Measurements from ENCODE around the gene CD3G.
A peak's percentile ranks its signal among the peaks of the same experiment; 100 is the strongest.
"Not testable (repeated sequence)": the region's sequence is repeated elsewhere in the genome, so short reads cannot be mapped to it uniquely, and the experiment has no call there.

CD3G gene
- total RNA-seq, result 95.6 to 191 (median 110) reads per million in 3 experiments

DNA sequence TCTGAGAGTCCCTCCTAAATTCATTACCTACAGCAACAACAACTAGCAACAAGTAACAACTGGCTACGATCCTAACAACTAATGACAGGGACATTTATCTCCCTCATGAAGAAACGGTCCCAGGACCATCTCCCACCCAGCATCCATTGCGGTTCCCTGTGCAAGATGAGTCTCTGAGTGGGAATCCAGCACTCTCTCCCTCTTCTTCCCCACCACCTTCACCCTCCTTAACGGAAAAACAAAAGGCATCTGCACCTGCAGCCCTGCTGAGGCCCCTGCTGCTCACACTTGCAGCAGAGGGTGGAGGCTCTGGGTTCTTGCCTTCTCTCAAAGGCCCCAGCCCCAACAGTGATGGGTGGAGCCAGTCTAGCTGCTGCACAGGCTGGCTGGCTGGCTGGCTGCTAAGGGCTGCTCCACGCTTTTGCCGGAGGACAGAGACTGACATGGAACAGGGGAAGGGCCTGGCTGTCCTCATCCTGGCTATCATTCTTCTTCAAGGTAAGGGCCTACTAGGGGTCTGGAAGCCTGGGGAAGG, at the start of gene CD3G:
Gene CD3G, plus strand, starts transcription at position 364 of the 535 bp plus-strand sequence. Its CDS starts 80 bp downstream, at position 444.
- DNase-seq, result peak; percentile 71

DNA sequence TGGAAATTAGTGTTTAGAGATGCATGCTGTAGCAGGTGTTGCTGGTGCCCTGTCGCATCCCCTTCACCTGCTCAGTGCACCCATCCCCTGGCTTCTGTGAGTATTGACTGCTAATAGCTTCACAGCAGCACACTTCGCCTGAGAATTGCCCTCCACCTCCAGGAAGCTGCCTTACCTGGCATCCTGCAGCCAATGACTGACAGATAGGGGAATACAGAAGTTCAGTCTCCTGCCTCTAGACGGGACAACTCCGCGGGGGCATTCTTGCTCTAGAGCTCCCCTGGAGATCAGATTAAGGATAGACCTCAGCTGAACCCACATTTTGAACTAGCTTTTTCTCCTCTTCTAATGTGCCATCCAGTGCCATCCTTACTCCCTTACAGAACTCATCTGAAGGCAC, 48.9 kb upstream of the CD3G start:
- no peak for DNase-seq

DNA sequence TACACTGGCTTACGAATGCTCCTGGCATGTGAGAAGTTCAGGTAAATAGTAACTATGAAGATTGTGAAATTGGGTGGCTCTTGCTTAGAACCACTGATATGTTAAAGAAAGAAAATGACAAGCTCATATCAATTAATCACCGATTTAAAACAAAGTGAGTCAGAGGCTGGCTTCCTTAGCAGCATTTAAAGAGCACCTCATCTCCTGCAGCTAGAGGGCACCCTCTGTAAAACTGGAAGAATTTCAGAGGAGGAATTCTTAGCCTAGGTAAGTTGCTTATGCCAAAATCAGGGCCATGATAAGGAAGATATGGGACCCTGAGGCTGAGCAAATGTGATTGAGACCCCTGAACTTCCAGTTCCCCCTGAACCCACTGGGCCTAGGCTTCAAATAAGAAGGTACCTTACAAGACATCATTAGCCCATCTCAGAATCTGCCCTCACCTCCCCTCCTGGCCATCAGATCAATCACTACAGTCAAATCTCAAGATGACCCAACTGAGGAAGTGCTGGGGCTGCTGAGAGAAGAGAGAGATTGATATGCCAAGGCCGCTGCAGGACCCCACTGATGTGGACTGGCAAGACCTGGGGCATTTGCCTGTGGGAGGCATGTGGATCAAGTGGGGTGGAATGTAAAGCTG, 48.2 kb upstream of the CD3G start:
- DNase-seq, result peak; percentile 43

DNA sequence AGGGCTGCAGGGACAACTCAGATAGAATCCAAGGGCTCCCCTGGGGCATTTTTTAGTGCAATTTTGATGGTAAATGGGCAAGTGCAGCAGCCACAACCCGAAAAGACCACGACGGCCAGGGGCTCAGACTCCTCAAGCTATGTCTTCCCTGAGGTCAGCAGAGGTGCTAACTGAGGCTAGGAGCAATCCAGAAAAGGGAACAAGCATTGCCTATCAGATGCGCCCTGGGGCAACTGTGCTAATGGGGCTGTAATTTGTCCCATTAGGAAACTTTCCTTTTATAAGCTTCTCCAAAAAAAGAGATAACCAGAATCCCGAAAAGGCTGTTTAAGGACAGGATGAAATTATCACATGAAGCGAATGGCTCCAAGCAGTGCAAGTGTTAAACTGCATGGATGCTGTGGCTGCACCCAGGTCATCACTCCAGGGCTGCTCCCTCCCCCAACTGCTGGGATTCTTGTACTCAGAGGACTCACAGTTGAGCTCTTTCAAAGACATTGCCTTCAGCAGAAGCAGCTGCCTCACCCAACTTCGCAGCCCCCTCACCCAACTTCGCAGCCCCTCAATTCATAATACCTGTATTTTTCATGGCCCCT, 42.4 kb upstream of the CD3G start:
- no peak for DNase-seq

DNA sequence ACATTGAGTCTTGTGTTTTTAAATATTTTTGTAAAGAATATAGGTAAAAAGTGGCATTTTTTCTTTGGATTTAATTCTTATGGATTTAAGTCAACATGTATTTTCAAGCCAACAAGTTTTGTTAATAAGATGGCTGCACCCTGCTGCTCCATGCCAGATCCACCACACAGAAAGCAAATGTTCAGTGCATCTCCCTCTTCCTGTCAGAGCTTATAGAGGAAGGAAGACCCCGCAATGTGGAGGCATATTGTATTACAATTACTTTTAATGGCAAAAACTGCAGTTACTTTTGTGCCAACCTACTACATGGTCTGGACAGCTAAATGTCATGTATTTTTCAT, 39.9 kb upstream of the CD3G start:
- DNase-seq, result no peak

DNA sequence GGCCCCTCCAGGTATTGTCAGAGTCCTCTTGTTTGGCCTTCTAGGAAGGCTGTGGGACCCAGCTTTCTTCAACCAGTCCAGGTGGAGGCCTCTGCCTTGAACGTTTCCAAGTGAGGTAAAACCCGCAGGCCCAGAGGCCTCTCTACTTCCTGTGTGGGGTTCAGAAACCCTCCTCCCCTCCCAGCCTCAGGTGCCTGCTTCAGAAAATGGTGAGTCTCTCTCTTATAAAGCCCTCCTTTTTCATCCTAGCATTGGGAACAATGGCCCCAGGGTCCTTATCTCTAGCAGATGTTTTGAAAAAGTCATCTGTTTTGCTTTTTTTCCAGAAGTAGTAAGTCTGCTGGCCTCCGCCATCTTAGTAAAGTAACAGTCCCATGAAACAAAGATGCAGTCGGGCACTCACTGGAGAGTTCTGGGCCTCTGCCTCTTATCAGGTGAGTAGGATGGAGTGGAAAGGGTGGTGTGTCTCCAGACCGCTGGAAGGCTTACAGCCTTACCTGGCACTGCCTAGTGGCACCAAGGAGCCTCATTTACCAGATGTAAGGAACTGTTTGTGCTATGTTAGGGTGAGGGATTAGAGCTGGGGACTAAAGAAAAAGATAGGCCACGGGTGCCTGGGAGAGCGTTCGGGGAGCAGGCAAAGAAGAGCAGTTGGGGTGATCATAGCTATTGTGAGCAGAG, 39.4 kb upstream of the CD3G start, which contains the start of gene CD3E:
Gene CD3E, plus strand, starts transcription at position 163 of the 681 bp plus-strand sequence. Its CDS starts 223 bp downstream, at position 386.
- peak; percentile 77 for DNase-seq

DNA sequence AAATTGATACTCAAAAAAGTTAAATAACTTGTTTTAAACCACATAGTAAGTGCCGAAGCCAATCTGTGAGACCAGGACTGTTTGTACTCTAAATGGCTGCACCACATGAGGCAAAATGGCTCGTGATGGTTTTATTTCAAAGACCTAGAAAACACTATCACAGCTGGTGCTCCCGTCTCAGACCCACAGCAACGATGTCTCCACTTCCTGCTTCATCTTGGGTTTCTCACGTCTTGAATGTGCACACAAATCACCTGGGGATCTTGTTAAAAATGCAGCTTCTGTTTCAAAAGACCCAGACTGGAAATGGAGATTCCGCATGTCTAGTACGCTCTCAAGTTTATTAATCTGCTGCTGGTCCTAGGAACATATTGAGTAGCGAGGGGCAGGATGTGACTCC, 38.4 kb upstream of the CD3G start:
- DNase-seq, result peak; percentile 74

DNA sequence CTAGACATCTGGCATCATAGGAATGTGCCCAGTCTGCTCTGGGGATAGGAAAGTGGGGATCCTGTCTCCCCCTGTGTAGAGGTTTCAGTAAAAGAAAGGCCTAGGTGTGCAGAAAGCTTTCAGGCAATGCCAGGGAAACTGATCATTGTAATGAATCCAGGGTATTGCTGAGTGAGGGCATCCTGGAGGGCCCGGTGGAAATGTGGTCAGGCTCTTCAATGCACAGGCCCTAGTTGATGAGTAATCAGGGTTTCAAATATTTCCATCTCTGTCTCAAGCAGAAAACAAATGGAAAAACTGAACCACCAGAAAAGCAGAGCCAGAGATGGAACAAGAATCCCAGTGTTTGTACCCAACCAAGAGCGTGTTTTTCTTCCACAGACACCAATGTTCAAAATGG, 37.6 kb upstream of the CD3G start:
- no peak for DNase-seq

DNA sequence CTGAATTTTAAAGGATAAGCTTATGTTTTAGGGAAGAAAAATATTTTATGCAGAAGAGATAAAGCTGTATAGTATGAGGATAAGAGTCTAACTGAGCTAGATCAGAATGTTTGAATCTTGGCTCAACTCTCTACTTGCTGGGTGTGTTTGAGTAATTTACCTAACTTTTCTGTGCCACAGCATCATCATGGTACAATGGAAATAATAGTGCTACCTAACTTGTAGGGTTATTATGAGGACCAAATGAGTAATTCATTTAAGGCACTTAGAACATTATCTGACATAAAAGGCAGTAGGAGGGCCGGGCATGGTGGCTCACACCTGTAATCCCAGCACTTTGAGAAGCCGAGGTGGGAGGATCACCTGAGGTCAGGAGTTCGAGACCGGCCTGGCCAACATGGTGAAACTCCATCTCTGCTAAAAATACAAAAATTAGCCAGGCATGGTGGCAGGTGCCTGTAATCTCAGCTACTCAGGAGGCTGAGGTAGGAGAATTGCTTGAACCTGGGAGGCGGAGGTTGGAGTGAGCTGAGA, 35.1 kb upstream of the CD3G start:
- DNase-seq, result not testable (repeated sequence)

DNA sequence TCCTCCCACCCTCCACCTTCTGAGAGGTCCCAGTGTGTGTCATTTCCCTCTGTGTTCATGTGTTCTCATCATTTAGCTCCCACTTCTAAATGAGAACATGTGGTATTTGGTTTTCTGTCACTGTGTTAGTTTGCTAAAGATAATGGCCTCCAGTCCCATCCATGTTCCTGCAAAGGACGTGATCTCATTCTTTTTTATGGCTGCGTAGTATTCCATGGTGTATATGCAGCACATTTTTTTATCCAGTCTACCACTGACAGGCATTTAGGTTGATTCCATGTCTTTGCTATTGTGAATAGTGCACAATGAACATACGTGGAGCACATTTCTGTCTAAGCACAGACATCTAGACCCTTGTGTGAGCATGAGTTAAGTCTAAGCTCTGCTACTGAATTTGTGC, 33.9 kb upstream of the CD3G start:
- DNase-seq, result no peak

DNA sequence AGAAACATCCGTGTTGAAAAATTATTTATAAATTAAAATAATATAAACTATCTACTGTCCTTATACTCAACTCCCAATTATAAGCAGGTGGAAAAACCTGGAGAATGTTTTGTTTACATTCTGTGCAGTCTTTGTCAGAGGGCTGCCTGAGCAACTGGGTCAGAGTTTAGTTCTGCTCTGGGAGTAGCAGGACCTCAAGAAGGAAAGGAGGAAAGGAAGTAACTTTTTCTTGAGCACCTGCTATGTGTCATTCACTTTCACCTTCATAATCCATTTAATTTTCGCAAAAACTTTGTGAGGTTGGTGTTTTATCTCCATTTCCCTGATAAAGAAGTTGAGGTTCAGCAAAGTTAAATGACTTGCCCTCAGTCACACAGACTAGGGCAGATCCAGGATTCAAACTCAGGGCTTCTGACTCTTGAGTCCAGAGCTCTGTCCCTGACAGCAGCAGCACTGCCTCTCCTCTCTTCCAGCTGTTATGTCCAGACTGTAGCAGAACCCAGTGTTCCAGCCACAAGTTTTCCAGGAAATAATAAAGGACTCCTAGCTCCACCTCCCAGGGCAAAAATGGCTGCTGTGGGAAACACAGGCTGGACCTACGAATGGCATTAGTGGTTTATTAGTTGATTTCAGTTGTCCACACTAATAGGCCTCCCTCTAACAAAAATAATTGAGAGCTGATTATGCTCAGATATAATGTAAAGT, 33.2 kb upstream of the CD3G start:
- DNase-seq, result no peak

DNA sequence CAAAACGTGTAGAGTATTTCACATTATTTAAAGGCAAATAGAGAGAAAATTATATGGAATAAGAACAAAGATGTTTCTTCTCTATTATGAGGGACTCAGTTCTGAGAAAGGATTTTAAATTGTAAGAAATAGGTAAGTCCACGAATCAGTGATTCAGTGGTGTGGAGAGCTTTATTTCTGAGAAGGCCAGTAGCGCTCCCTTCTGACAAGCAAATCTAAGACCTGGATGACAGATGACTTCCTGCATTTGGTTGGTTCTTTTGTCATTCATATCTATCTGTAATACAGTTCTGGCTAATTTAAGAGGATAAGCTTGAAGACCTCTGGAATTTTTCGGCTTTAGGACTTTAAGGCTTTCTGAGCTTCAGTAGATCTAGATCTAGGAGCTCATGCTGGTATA, 32.6 kb upstream of the CD3G start:
- no peak for DNase-seq

DNA sequence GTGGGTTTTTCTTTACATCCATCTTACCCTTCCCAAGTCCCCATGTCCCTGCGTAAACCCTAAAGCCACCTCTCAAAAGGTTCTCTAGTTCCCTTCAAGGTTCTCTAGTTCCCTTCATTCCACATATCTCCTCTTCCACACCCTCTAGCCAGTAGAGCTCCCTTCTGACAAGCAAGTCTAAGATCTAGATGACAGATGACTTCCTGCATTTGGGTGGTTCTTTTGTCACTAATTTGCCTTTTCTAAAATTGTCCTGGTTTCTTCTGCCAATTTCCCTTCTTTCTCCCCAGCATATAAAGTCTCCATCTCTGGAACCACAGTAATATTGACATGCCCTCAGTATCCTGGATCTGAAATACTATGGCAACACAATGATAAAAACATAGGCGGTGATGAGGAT, 31.8 kb upstream of the CD3G start:
- no peak for DNase-seq

DNA sequence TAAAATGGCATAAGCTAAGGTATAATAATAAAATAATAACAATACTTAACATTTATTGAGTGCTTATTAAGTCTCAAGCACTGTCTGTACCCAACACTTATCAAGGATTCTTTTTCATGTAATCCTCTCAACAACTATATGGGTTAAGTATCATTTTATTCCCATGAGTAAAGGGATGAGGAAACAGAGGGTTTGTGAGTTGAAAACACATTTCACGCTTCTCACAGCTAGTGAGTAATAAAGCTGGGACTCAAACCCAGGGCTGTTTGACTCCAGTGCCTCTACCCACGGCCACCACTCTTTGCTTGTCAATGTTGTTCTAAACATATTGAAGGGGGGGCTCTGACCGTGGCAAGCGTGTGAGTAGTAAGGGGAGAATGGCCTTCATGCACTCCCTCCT, 30.9 kb upstream of the CD3G start:
- DNase-seq, result no peak

DNA sequence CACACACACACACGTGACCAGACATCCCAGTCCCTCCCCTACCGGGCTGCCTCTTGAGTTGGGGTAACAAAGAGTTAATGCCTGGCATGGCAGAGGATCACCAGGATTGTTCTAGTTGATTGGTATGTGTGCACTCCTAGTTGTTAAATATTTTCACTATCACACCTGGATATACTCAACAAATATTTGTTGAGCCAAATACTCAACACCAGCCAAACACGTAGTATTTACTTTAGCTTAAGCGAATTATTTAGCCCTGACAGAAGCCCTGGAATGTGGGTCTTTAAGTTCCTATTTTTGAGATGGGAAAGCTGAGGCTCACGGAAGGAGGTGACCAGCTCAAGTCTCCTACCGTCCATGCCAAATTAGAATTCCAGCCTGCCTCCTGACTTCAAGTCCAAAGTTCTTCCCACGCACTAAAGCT, 29.1 kb upstream of the CD3G start:
- DNase-seq, result no peak

DNA sequence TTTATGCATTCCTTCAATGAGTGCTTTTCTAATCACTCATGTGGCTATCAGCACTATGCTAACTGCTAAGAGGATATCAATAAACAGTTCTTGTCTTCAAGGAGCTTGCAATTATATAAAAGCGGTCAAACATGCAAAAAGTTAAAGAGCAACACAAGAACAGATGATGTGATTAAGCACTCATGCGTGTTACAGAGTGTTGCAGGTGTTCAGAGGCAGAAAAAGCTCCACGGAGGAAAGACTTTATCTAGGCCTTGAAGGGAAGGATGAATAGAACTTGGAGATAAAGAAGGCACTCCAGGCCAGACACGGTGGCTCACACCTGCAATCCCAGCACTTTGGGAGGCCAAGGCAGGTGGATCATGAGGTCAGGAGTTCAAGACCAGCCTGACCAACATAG, 26.0 kb upstream of the CD3G start:
- DNase-seq, result no peak

DNA sequence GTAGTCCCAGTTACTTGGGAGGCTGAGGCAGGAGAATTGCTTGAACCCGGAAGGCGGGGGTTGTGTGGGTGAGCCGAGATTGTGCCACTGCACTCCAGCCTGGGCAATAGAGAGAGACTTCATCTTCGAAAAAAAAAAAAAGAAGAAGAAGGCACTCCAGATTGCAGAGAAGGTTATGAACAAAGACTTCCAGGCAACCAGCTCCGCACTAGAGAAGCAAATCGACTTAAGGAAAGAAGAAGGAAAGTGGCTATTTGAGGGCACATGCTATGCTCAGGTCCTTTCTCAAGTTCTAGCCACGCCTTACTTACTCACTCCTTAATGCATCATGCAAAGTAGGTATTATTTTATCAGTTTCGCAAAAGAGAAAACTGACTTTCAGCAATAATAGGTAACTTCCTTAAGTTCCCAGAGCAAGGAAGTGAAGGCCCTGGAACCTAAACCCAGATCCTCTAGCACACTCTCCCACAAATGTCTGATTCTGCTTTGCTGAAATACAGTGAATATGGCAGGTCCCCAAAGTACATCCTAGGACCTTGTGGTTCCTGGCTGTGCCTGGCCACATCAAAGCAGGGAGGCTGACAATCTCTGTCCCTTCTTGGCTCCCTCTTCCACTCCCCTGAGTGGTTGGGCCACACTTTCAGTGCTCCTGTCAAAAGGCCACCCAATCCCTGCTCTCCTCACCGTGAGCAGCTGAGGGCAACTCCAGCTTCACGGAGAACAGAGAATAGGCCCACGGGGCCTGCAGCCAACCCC, 25.4 kb upstream of the CD3G start:
- DNase-seq, result no peak

DNA sequence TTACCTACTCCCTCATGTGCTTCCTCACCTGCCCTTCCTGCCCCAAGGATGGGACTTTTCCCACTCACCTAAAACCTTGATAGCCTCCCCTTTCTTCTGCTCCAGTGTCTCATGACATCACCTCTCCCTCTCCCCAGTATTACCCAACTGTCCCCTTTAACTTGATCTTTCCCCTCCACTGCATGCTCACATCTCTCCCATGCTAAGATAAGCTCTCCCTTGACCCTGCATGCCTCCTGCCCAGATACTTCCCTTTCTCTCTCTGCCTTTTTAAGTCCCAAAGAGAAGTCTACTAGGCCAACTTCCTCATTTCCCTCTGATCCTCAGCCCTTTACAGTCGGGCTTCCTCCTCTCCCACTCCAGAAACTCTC, 24.8 kb upstream of the CD3G start:
- no peak for DNase-seq

DNA sequence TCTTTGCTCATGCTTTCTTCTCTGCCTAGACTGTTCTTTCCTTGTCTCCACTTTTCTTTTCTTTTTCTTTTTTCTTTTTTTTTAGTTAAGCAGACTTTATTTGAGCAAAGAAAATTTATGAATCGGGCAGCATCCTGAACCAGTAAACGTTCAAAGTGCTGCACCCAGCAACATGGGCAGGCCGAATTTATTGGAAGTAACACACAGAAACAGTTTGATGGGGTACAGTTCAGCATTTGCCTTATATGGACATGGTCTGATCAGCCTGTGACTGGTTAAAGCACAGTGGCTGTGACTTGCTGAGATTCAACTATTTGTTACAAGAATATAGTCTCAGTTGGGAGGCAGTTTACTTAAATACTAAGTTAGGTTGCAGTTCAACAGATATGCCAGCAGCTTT, 23.6 kb upstream of the CD3G start:
- no peak for DNase-seq

DNA sequence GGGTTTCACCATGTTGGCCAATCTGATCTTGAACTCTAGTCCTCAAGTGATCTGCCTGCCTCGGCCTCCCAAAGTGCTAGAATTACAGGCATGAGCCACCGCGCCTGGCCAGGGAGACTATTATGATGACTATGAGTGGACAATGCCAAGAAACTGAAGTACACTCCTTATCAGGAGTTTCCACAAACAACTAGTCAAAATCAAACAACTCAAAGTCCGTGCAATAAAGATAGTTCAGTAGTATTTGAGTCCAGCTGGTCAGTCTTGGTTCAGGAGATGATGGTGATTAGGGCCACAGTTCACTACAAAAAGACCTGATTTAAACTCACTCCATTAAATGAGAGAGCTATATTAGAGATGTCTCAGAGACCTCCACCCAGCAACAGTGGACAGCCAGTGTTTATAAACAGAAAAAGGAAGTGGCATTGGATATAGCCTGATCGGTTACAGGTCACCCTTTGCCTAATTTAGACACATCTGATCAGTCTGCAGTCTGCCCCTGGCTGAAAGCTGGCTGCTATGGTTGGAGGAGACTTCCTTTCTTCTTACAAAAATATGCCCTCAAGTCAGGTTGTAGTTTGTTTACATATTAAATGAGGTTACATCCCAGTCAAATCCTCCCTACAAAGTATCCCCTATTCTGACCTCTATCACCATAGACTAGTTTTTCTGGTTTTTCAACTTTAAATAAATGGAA, 22.6 kb upstream of the CD3G start:
- no peak for DNase-seq

DNA sequence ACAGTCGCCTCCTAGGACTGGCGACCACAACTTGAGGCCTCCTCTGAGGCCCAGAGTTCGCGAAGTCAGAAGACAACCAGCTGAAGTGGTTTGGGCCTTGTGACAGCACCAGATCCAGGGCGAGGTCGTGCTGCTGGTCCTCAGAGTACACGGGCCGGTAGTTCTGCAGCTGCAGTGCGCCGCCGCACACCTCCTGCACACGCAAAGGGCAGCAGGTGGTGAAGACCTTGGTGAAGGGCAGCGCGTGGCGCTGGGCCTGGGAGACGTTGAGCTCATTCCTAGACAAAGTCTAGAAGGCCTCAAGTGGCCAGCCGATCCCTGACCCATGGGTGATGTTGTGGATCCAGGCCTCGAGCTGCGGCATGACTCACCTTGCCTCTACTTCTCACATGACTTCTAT, 21.4 kb upstream of the CD3G start:
- DNase-seq, result no peak

DNA sequence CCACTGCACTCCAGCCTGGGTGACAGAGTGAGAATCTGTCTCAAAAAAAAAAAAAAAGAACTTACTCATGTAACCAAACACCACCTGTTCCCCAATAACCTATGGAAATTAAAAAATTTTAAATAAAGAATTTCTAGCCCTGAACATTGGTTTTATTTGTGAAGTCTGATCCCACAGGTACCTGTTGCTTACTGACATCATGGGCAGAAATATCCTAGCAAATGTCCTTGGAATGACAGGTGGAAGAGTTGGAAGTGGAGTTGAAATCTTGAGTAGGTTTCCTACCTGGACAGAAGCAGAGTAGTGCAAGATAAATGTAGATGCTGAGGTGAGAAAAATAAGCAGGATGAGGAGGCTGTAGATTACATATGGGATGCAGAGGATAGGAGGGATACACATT, 18.9 kb upstream of the CD3G start:
- DNase-seq, result no peak
